LNCAP (cell line): ENCODE data around the gene GNG7.

Source experiments
- TF ChIP-seq, protein P1 (sequence below): fragments of 450-650 bp; IDR thresholded peaks from 2 replicates; pipeline ENCODE4 v1.5.1; 2017; ENCODE audit warnings: mild to moderate bottlenecking

Gene GNG7

DNA sequence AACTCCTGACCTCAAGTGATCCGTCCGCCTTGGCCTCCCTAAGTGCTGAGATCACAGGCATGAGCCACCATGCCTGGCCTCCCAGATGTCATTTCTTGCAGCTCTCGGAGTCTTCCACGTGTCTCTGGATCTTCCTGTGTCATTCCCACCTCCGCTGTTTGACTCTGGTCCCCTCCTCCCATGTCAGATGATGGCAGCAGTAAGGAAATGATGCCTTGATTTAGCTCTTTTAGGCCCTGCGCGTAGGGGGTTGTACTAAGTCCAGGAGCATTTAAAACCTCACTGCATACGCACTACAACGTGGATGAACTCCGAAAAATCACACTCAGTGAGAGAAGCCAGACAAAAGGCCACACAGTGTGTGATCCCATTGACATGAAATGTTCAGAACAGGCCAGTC, 113.1 kb downstream of the GNG7 start:
- TF ChIP-seq, protein P1, sequence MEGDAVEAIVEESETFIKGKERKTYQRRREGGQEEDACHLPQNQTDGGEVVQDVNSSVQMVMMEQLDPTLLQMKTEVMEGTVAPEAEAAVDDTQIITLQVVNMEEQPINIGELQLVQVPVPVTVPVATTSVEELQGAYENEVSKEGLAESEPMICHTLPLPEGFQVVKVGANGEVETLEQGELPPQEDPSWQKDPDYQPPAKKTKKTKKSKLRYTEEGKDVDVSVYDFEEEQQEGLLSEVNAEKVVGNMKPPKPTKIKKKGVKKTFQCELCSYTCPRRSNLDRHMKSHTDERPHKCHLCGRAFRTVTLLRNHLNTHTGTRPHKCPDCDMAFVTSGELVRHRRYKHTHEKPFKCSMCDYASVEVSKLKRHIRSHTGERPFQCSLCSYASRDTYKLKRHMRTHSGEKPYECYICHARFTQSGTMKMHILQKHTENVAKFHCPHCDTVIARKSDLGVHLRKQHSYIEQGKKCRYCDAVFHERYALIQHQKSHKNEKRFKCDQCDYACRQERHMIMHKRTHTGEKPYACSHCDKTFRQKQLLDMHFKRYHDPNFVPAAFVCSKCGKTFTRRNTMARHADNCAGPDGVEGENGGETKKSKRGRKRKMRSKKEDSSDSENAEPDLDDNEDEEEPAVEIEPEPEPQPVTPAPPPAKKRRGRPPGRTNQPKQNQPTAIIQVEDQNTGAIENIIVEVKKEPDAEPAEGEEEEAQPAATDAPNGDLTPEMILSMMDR = no peak

DNA sequence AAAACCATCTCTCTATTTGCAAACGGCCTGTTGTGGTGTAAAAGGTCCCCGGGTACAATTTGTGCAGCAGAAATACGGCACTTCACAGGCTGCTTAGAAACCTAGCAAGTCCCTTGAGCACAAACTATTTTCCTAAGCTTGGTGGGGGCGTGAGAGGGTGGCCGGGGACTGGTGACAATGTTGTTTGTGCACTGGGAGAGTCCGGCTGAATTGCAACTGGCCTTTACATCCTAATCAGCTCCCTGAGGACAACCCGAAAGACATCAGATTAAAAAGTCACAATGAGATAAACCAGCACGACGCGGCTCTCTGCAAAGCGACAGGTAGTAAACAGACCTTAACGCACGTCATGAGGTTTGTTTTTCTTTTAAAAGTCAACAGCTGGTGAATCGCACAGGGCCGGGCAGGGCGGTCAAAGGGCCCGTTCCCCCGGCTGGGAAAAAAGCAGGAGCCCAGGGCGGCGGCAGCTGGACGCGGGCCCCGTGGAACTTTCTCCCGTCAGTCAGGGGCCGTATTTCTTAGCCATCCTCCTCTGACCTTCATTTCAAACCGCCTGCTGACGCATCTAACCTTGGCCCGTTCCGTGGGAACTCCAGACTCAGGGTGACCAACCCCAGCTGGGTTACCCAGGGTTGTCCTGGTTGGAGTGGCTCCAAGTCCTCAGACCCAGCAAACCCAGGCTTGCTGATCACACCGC, 114.3 kb downstream of the GNG7 start:
- TF ChIP-seq, protein P1 = no peak

- TF ChIP-seq, protein P1 = no peak
Measured at GRCh38 chr19:2587001-2587719, 115.3 kb downstream of the GNG7 start.

- TF ChIP-seq, protein P1 = no peak
Measured at GRCh38 chr19:2586196-2586595, 116.3 kb downstream of the GNG7 start.

GRCh38 chr19:2584002-2584401, 118.5 kb downstream of the GNG7 start:
- TF ChIP-seq, protein P1 = no peak

GRCh38 chr19:2582984-2583956, 119.2 kb downstream of the GNG7 start:
- TF ChIP-seq, protein P1 = no peak

GRCh38 chr19:2579678-2580280, 122.7 kb downstream of the GNG7 start:
- TF ChIP-seq, protein P1 = peak; percentile 38
